Measurements from ENCODE around the gene ETV6. TPM values are rescaled to one million over a fixed set of nuclear protein-coding genes. Genes with fewer than 3 reads are reported as not detected.

The ETV6 gene
- total and polyA plus RNA-seq, 2 of the 8 experiments (the other 6 are each of a cell fraction or from before 2014, with no cell fraction given), result 5.5 to 23.9 TPM

GRCh38 chr12:11929714-11930113, 280.2 kb downstream of the ETV6 start:
- no peak overlapping the region for H3K27ac ChIP-seq (ENCODE audit: low read depth, low read length)
- no peak overlapping the region for H3K4me3 ChIP-seq (ENCODE audit: extremely low read depth in 1 of 4, insufficient read depth in 2 of 4, low read depth in 3 of 4, low read length in 4 of 4)
- no peak for TF ChIP-seq ATF2 (IDR thresholded peaks at IDR 0.05; ENCODE audit: low read length)
- peak; percentile 48; the same call in 1 of the 2 replicates for TF ChIP-seq MAFK (IDR thresholded peaks at IDR 0.05; ENCODE audit: low read depth, low read length)
- H3K4ac ChIP-seq (replicated peaks; ENCODE audit: insufficient read length, low read depth, low read length), result no peak overlapping the region
- peaks cover 0 to 3% (median 0%) of the 10 kb centered on the region in 4 experiments; a peak in 1 of 7 replicates for H3K4me1 ChIP-seq (replicated peaks in 1 of 4; ENCODE audit: control insufficient read depth in 3 of 4, insufficient read depth in 4 of 4, low read length in 3 of 4)
- CTCF ChIA-PET (ENCODE audit: partially characterized antibody), result no interaction called here
- no peak overlapping the region for H2BK120ac ChIP-seq (replicated peaks; ENCODE audit: low read depth, low read length)
- H2AK5ac ChIP-seq (ENCODE audit: low read depth, low read length), result no peak overlapping the region
- H2BK20ac ChIP-seq (ENCODE audit: low read length), result no peak overlapping the region
- H2AFZ ChIP-seq (ENCODE audit: low read length), result no peak overlapping the region
- H2BK5ac ChIP-seq (ENCODE audit: low read depth, low read length), result no peak overlapping the region
- no peaks in the 10 kb centered on the region for H3K23me2 ChIP-seq (ENCODE audit: low read depth, low read length)
- H3K23ac ChIP-seq (ENCODE audit: insufficient read length), result no peak overlapping the region
- H3K79me2 ChIP-seq (ENCODE audit: control insufficient read depth in 1 of 2, insufficient read depth in 2 of 2, low read length in 2 of 2), result no peaks in the 10 kb centered on the region
- no peak overlapping the region for H3K18ac ChIP-seq (ENCODE audit: extremely low read depth, low read length)
- POLR2A ChIA-PET (ENCODE audit: partially characterized antibody), result no interaction called here
- H2BK12ac ChIP-seq (ENCODE audit: low read depth, low read length), result no peak overlapping the region
- H3K27me3 ChIP-seq (replicated peaks in 1 of 4; ENCODE audit: control insufficient read depth in 3 of 4, extremely low read depth in 1 of 4, insufficient read depth in 3 of 4, low read length in 3 of 4), result no peaks in the 10 kb centered on the region
- no peak overlapping the region for H4K91ac ChIP-seq (replicated peaks; ENCODE audit: insufficient read length, low read length)
- no peak overlapping the region for H3K4me2 ChIP-seq (ENCODE audit: insufficient read depth in 1 of 2, low read depth in 2 of 2, low read length in 2 of 2)
- H3K9ac ChIP-seq (replicated peaks in 1 of 4; ENCODE audit: extremely low read depth in 1 of 4, low read depth in 3 of 4, low read length in 3 of 4), result no peak overlapping the region
- no peaks in the 10 kb centered on the region for H3K36me3 ChIP-seq (ENCODE audit: control insufficient read depth in 2 of 4, insufficient read depth in 4 of 4, low read length in 3 of 4)
- H4K5ac ChIP-seq (ENCODE audit: insufficient read length, low read depth, low read length), result no peak overlapping the region
- FAIRE-seq, result no peak
- no peaks in the 10 kb centered on the region for H3K9me3 ChIP-seq (ENCODE audit: insufficient read depth in 2 of 2, low read depth in 1 of 2, low read length in 1 of 2)
- H3K14ac ChIP-seq (ENCODE audit: insufficient read length), result no peak overlapping the region
- H3K79me1 ChIP-seq (ENCODE audit: low read depth, low read length), result no peaks in the 10 kb centered on the region
- no peak overlapping the region for H2BK15ac ChIP-seq (ENCODE audit: low read length)
- H4K20me1 ChIP-seq (replicated peaks in 1 of 2; ENCODE audit: control insufficient read depth in 1 of 2, insufficient read depth in 2 of 2, low read length in 2 of 2), result no peaks in the 10 kb centered on the region
- H3K56ac ChIP-seq (replicated peaks; ENCODE audit: insufficient read length, low read depth, low read length), result no peak overlapping the region
- H4K8ac ChIP-seq (ENCODE audit: extremely low read depth, insufficient read depth, low read length), result no peak overlapping the region
- 88% methylated on average over 3 of the region's 3 CpGs; no CpG with 5 or more reads in 1 of the 2 experiments for WGBS, 2 experiments (ENCODE audit: extremely low coverage in 1 of 2, insufficient coverage in 1 of 2, insufficient read length in 1 of 2, insufficient replicate concordance in 2 of 2, low coverage in 1 of 2, low lambda C conversion rate in 2 of 2, missing lambda C conversion rate in 1 of 2)
- DNase-seq (ENCODE audit: low read depth in 1 of 2, low spot score in 2 of 2), result no peak

Measured in H1 (cell line).